Naive thymus-derived CD8-positive, alpha-beta T cell (primary cell): ENCODE measurements around the gene HEG1. TPM values are rescaled to one million over a fixed set of nuclear protein-coding genes. Genes with fewer than 3 reads are reported as not detected.

Experiments used
- ATAC-seq, 2 donors: fragments of 150-1000 bp; cut with Tn5 transposase in 1 of 2; sonication (Bioruptor Pico), chemical (Tn5 transposase) in 1 of 2; 1 replicate in 1 of 2; 2 replicates in 1 of 2; pipeline ENCODE4 v1.10.0; 2021; ENCODE audit warnings: mild to moderate bottlenecking in 2 of 2, moderate library complexity in 2 of 2
- POLR2A ChIA-PET: fragments of 350-600 bp; sonication (Branson Sonifier 250); formaldehyde crosslinking; loops from one replicate; lab custom pipeline; 2021; ENCODE audit warnings: antibody characterized with exemption; lab: Charles Lee
- DNase-seq, 10 donors: peaks; one replicate each; pipeline versions ENCODE4 v3.0.0 to v3.0.0-alpha.2; 2020 to 2022
- H3K27ac Mint-ChIP-seq, 10 donors: one replicate each; pipeline ENCODE4 v1.8.0; 2020 to 2022; ENCODE audit warnings: mild to moderate bottlenecking in 10 of 10, mixed read lengths in 10 of 10, moderate library complexity in 4 of 10, inconsistent platforms in 1 of 10
- H3K27me3 Mint-ChIP-seq, 5 donors: one replicate each; pipeline ENCODE4 v1.8.0; 2021 to 2022; ENCODE audit warnings: mixed read lengths in 5 of 5
- H3K36me3 Mint-ChIP-seq, 3 donors: one replicate each; pipeline ENCODE4 v1.8.0; 2020 to 2022; ENCODE audit warnings: mixed read lengths in 3 of 3, mild to moderate bottlenecking in 2 of 3, inconsistent platforms in 1 of 3
- H3K4me1 Mint-ChIP-seq, 4 donors: one replicate each; pipeline ENCODE4 v1.8.0; 2021 to 2022; ENCODE audit warnings: mixed read lengths in 4 of 4
- H3K4me3 Mint-ChIP-seq, 10 donors: one replicate each; pipeline ENCODE4 v1.8.0; 2020 to 2022; ENCODE audit warnings: mild to moderate bottlenecking in 10 of 10, mixed read lengths in 10 of 10, moderate library complexity in 6 of 10, inconsistent platforms in 1 of 10
- H3K9me3 Mint-ChIP-seq, 9 donors: one replicate each; pipeline ENCODE4 v1.8.0; 2020 to 2022; ENCODE audit warnings: mixed read lengths in 9 of 9, mild to moderate bottlenecking in 3 of 9, inconsistent platforms in 1 of 9, moderate library complexity in 1 of 9
- polyA plus RNA-seq, 3 donors: library from polyadenylated mRNA; unstranded; fragments of 300-500 nt; fragmentation: Illumina TruSeq; gene quantifications; one replicate each; pipeline ENCODE4 v1.2.3, GENCODE V29; 2021
- total RNA-seq, 8 experiments: library from RNA in 2 of 8; stranded (reverse) in 2 of 8; gene quantifications; one replicate each; pipeline ENCODE4 v1.2.3 and lab custom pipeline; 2021 to 2026

The HEG1 gene
- total and polyA plus RNA-seq, 5 experiments from 2014 or later = 1.5 to 10.3 (median 2.3) TPM

- ATAC-seq (no peak), DNase-seq (no peak)
- Mint-ChIP-seq H3K4me3 (peak overlapping the region; percentile 75 to 97 (median 95)), H3K36me3 (peaks cover 0 to 4% (median 0%) of the 10 kb centered on the region in 3 donors), H3K27me3 (no peaks in the 10 kb centered on the region), H3K4me1 (peaks cover 43 to 62% (median 59%) of the 10 kb centered on the region in 4 donors), H3K27ac (peak overlapping the region; percentile 84 to 97 (median 90)), H3K9me3 (no peaks in the 10 kb centered on the region)
- POLR2A ChIA-PET = interaction anchor here (0.5 to 1.0 kb wide), 3 partner anchors 46 to 321 kb away, joined by 3 read pairs; partner anchors contain the start of gene ZNF148
Measured at GRCh38 chr3:125054062-125054448, 1.7 kb downstream of the HEG1 start.

GRCh38 chr3:125053304-125053699 lies 2.5 kb downstream of the HEG1 start:
- DNase-seq = no peak
- peaks cover 0 to 4% (median 0%) of the 10 kb centered on the region in 3 donors for H3K36me3 Mint-ChIP-seq
- peak overlapping the region; percentile 84 to 97 (median 90) for H3K27ac Mint-ChIP-seq
- peak overlapping the region; percentile 66 to 97 (median 92) for H3K4me3 Mint-ChIP-seq
- ATAC-seq = no peak
- H3K9me3 Mint-ChIP-seq = no peaks in the 10 kb centered on the region
- H3K27me3 Mint-ChIP-seq = no peaks in the 10 kb centered on the region
- POLR2A ChIA-PET = interaction anchor here (1.0 to 1.6 kb wide), 2 partner anchors 41 to 51 kb away, joined by 3 to 5 read pairs; no protein-coding TSS in a partner anchor
- H3K4me1 Mint-ChIP-seq = peaks cover 47 to 70% (median 66%) of the 10 kb centered on the region in 4 donors

- H3K27ac Mint-ChIP-seq = peak overlapping the region; percentile 84 to 97 (median 90)
Measured at GRCh38 chr3:125052624-125053303, 3.0 kb downstream of the HEG1 start.

GRCh38 chr3:125051715-125052581 lies 3.8 kb downstream of the HEG1 start:
- peak overlapping the region; percentile 70 to 97 (median 92) for H3K4me3 Mint-ChIP-seq
- POLR2A ChIA-PET = interaction anchor here (0.6 to 1.6 kb wide), 9 partner anchors 17 to 538 kb away, joined by 3 to 5 read pairs (median 4); no protein-coding TSS in a partner anchor
- H3K4me1 Mint-ChIP-seq = peaks cover 53 to 78% (median 74%) of the 10 kb centered on the region in 4 donors
- peak; percentile 50 to 87 (median 76) for DNase-seq
- peak; percentile 66 to 74 for ATAC-seq
- H3K36me3 Mint-ChIP-seq = peaks cover 0 to 4% (median 4%) of the 10 kb centered on the region in 3 donors
- no peaks in the 10 kb centered on the region for H3K9me3 Mint-ChIP-seq
- no peaks in the 10 kb centered on the region for H3K27me3 Mint-ChIP-seq
- peak overlapping the region; percentile 84 to 97 (median 90) for H3K27ac Mint-ChIP-seq

More at GRCh38 chr3:125052624-125053303, 3.0 kb downstream of the HEG1 start:
- DNase-seq (no peak), ATAC-seq (peak in 1 of 2 donors; percentile 1)
- H3K4me3 Mint-ChIP-seq = peak overlapping the region; percentile 70 to 97 (median 92)
- peaks cover 50 to 73% (median 70%) of the 10 kb centered on the region in 4 donors for H3K4me1 Mint-ChIP-seq
- POLR2A ChIA-PET = interaction anchor here (0.6 to 1.6 kb wide), 9 partner anchors 16 to 537 kb away, joined by 3 to 5 read pairs (median 4); no protein-coding TSS in a partner anchor
- H3K27me3 Mint-ChIP-seq = no peaks in the 10 kb centered on the region
- H3K36me3 Mint-ChIP-seq = peaks cover 0 to 4% (median 2%) of the 10 kb centered on the region in 3 donors
- H3K9me3 Mint-ChIP-seq = no peaks in the 10 kb centered on the region

- DNase-seq (no peak), ATAC-seq (no peak)
- Mint-ChIP-seq H3K4me1 (peaks cover 52 to 77% (median 72%) of the 10 kb centered on the region in 4 donors), H3K9me3 (no peaks in the 10 kb centered on the region), H3K4me3 (peak overlapping the region; percentile 4 to 97 (median 84)), H3K27me3 (no peaks in the 10 kb centered on the region), H3K27ac (peak overlapping the region; percentile 84 to 97 (median 90)), H3K36me3 (peaks cover 0 to 4% (median 4%) of the 10 kb centered on the region in 3 donors)
- POLR2A ChIA-PET = interaction anchor here (1.2 to 1.3 kb wide), 2 partner anchors 18 to 50 kb away, joined by 3 to 4 read pairs; no protein-coding TSS in a partner anchor
Measured at GRCh38 chr3:125051205-125051604, 4.6 kb downstream of the HEG1 start.

- Mint-ChIP-seq H3K36me3 (peaks cover 0 to 4% (median 4%) of the 10 kb centered on the region in 3 donors), H3K4me1 (peaks cover 52 to 76% (median 72%) of the 10 kb centered on the region in 4 donors), H3K4me3 (peak overlapping the region in 1 of 10 donors; percentile 97), H3K9me3 (no peaks in the 10 kb centered on the region), H3K27ac (peak overlapping the region in 7 of 10 donors; percentile 43 to 91 (median 84)), H3K27me3 (no peaks in the 10 kb centered on the region)
- DNase-seq (no peak), ATAC-seq (no peak)
- POLR2A ChIA-PET = interaction anchor here (1.5 kb wide), 1 partner anchor 42 kb away, joined by 3 read pairs; no protein-coding TSS in a partner anchor
Measured at GRCh38 chr3:125050488-125051090, 5.2 kb downstream of the HEG1 start.

GRCh38 chr3:125048282-125048681 lies 7.5 kb downstream of the HEG1 start:
- Mint-ChIP-seq H3K9me3 (no peaks in the 10 kb centered on the region), H3K36me3 (peaks cover 0 to 5% (median 1%) of the 10 kb centered on the region in 3 donors), H3K4me3 (peak overlapping the region in 1 of 10 donors; percentile 9), H3K27me3 (no peaks in the 10 kb centered on the region), H3K27ac (peak overlapping the region in 4 of 10 donors; percentile 38 to 68 (median 53)), H3K4me1 (peaks cover 35 to 62% (median 55%) of the 10 kb centered on the region in 4 donors)
- DNase-seq (no peak), ATAC-seq (no peak)
- POLR2A ChIA-PET = no interaction called here

GRCh38 chr3:125045965-125046364 lies 9.8 kb downstream of the HEG1 start:
- DNase-seq (no peak), ATAC-seq (no peak)
- H3K4me1 Mint-ChIP-seq = peaks cover 23 to 48% (median 36%) of the 10 kb centered on the region in 4 donors
- no peaks in the 10 kb centered on the region for H3K9me3 Mint-ChIP-seq
- H3K36me3 Mint-ChIP-seq = peaks cover 0 to 12% (median 3%) of the 10 kb centered on the region in 3 donors
- H3K27ac Mint-ChIP-seq = no peak overlapping the region
- H3K4me3 Mint-ChIP-seq = no peak overlapping the region
- H3K27me3 Mint-ChIP-seq = no peaks in the 10 kb centered on the region
- POLR2A ChIA-PET = no interaction called here

- Mint-ChIP-seq H3K27me3 (no peaks in the 10 kb centered on the region), H3K9me3 (no peaks in the 10 kb centered on the region), H3K27ac (no peak overlapping the region), H3K4me3 (no peak overlapping the region), H3K36me3 (peaks cover 0 to 12% (median 3%) of the 10 kb centered on the region in 3 donors), H3K4me1 (peaks cover 19 to 42% (median 31%) of the 10 kb centered on the region in 4 donors)
- POLR2A ChIA-PET = no interaction called here
- ATAC-seq (no peak), DNase-seq (no peak)
Measured at GRCh38 chr3:125045194-125045593, 10.6 kb downstream of the HEG1 start.

- ATAC-seq (no peak), DNase-seq (no peak)
- no peak overlapping the region for H3K4me3 Mint-ChIP-seq
- peaks cover 13 to 40% (median 27%) of the 10 kb centered on the region in 4 donors for H3K4me1 Mint-ChIP-seq
- POLR2A ChIA-PET = no interaction called here
- peak overlapping the region in 1 of 10 donors; percentile 47 for H3K27ac Mint-ChIP-seq
- H3K36me3 Mint-ChIP-seq = peaks cover 0 to 12% (median 3%) of the 10 kb centered on the region in 3 donors
- no peaks in the 10 kb centered on the region for H3K27me3 Mint-ChIP-seq
- no peaks in the 10 kb centered on the region for H3K9me3 Mint-ChIP-seq
Measured at GRCh38 chr3:125043599-125044151, 12.1 kb downstream of the HEG1 start.

- DNase-seq (no peak), ATAC-seq (no peak)
- Mint-ChIP-seq H3K27ac (no peak overlapping the region), H3K4me1 (peaks cover 7 to 40% (median 23%) of the 10 kb centered on the region in 4 donors), H3K27me3 (no peaks in the 10 kb centered on the region), H3K9me3 (no peaks in the 10 kb centered on the region), H3K4me3 (no peak overlapping the region), H3K36me3 (peaks cover 0 to 11% (median 3%) of the 10 kb centered on the region in 3 donors)
- POLR2A ChIA-PET = no interaction called here
Measured at GRCh38 chr3:125042725-125043406, 12.9 kb downstream of the HEG1 start.
